NCI-H748 (cell line): ENCODE measurements around the gene CLVS2.

Experiments used
- DNase-seq: peaks from one replicate; lab custom pipeline; 2025; ENCODE audit not compliant: unreplicated experiment; lab: John Stamatoyannopoulos, UW

CLVS2 gene

GRCh38 chr6:122995921-122996793, at the start of gene CLVS2:
Gene CLVS2, plus strand, starts transcription at chr6:122996235. Its CDS starts 1,543 bp downstream, at chr6:122997778.
- DNase-seq: peak; percentile 70

- peak; percentile 38 for DNase-seq
These were observed 48.7 kb upstream of the CLVS2 start for GRCh38 chr6:122947355-122947754.

- DNase-seq: no peak
These were observed 42.3 kb upstream of the CLVS2 start for GRCh38 chr6:122953766-122954165.

DNA sequence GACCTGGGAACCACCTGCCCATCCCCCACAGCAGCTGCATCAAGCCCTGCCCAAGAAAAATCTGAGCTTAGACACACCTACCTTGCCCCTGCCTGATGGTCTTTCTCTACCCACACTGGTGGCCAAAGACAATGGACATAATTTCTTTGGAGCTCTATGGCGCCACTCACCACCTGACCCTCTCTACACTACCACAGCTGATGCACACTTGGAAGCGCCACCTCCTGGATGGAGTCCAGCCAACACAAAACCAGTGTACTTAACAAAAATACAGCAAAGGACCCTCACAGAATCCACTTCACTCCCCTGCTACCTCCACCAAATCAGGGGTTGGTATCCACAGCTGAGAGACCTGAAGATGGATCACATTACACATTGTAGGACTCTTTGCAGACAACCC, 39.7 kb upstream of the CLVS2 start:
- no peak for DNase-seq

DNA sequence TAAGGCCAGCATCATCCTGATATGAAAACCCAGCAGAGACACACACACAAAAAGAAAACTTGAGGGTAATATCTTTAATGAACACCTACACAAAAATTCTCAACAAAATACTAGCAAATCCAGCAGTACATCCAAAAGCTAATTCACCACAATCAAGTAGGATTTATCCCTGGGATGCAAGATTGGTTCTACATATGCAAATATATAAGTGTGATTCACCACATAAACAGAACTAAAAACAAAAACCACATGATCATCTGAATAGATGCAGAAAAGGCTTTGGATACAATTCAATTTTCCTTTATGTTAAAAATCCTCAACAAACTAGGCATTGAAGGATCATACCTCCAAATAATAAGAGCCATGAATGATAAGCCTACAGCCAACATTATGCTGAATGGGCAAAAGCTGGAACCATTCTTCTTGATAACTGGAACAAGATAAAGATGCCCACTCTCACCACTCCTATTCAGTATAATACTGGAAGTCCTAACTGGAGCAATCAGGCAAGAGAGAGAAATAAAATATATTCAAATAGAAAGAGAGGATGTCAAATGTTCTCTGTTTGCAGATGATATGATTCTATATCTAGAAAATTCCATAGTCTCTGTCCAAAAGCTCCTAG, 33.9 kb upstream of the CLVS2 start:
- DNase-seq: no peak

- DNase-seq: no peak
These were observed 26.0 kb upstream of the CLVS2 start for GRCh38 chr6:122969999-122970533.

DNA sequence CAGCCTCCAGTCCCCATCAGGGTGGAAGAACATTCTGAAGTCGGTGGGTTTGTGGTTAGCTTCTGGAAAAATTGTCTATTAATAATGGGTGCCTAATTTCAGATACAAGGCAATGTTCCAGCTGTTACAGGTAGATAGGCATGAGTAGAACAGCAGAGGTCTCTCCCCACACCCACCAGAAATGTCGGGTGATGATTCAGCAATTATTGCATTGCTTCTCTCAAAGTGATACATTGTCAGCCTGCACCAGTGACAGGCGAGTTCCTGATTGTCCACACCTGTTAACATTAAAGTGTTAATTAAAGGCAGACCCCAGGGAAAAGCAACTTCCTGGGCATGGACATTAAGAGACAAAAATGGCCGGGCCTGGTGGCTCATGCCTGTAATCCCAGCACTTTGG, 18.9 kb upstream of the CLVS2 start:
- no peak for DNase-seq

GRCh38 chr6:122984393-122984792, 11.6 kb upstream of the CLVS2 start:
- DNase-seq: no peak

DNA sequence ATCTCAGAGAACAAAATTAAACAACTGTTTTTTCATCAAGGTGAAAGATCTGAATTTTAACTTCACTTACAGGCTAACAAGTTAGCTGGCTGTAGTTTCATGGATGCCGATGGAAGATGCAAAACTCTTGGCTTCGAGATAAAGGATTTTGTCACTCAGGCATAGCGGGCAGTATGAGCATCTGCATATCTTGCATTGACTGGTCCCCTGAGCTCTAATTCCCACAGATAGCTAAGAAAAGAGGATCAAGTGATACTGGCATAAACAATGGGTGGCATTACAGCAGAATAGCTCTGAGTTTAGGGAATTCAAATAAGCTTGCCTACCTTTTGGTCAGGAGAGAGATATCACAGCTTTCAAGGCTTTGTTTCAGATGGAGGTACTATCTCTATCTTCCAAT, 1.8 kb upstream of the CLVS2 start:
- DNase-seq: no peak

DNA sequence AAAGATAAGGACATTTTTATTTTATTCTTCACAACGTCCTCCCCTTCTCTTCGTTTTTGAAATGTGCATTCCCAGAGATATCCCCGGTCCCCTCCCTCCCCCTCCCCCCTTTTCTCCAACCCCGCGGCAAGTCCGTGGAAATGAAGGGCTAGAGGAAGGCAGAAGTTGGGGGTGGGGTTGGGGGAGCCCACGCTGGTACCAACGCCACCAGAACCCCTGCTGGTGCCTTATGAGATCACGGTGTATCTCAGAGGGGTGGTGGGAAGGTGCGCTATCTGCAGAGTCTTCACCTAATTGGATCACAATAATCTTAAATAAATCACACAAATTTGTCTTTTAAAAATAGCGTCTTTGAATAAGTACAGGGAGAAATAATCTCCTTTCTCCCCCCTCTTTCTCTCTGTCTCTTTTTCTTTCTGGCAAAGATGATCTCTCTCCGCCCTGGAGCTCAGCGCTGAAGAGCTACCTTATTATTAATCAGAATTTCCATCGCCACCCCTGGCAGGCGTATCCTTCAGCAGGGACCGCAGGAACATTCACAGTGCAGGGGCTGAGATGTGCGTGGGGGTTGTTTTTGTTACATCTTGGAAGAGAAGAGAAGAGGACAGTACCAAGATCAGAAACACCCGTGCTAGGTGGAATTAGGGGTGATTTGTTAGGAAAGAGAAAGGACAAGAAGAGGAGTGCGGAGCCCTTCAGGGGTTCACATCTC, 915 bp downstream of the CLVS2 start:
- peak; percentile 27 for DNase-seq

- no peak for DNase-seq
These were observed 1.6 kb downstream of the CLVS2 start for GRCh38 chr6:122997541-122998150.

- no peak for DNase-seq
These were observed 2.5 kb downstream of the CLVS2 start for GRCh38 chr6:122998403-122998975.

- DNase-seq: no peak
These were observed 4.3 kb downstream of the CLVS2 start for GRCh38 chr6:123000244-123000770.

DNA sequence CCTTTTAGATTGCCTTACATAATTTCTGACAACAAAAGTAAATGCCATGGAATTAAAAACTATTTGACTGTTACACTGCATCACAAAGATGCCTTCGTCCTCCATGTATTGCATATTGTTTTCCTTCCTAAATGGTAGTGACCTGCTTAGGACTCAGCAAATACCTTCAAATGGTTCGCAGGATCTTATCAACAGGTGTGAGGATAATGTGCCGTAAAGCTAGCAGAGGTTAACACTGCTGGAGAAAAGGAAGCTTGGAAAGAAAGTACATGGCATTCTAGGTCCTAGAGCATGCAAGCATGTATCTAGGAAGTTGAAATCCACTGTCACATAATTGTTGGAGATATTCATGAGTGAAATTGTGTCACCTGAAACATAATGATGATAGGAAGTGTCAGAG, 5.5 kb downstream of the CLVS2 start:
- DNase-seq: no peak

DNA sequence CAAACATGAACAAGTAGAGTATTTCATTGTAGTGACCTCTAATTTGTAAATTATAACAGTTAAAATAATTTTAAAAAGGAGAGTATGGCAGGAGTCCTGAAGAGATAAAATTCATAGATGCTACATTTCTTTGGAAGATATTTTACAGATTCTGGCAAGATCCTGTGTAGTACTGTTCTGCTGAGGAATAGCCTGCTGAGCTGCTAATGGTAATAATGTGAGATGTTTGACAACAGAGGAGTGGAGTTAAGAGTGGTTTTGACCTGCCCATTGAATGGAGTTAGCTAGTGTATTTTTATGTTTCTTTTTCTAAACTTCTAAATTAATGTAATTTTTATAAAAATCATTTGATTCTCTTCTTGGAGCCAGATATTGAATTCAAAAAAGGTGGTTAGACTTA, 11.8 kb downstream of the CLVS2 start:
- DNase-seq: peak; percentile 60

GRCh38 chr6:123009059-123009458, 13.0 kb downstream of the CLVS2 start:
- no peak for DNase-seq

GRCh38 chr6:123014835-123015234, 18.8 kb downstream of the CLVS2 start:
- DNase-seq: no peak

GRCh38 chr6:123016431-123017103, 20.5 kb downstream of the CLVS2 start:
- no peak for DNase-seq

GRCh38 chr6:123017104-123017682, 21.2 kb downstream of the CLVS2 start:
- DNase-seq: no peak

GRCh38 chr6:123022975-123023374, 26.9 kb downstream of the CLVS2 start:
- DNase-seq: no peak
